Umbilical cord (tissue), 2 donors: Measurements from ENCODE around the gene DIP2A. TPM values are rescaled to one million over a fixed set of nuclear protein-coding genes. Genes with fewer than 3 reads are reported as not detected.

Source experiments
- DNase-seq: peaks from one replicate; pipeline ENCODE4 v3.0.0-alpha.2; 2015; ENCODE audit warnings: low spot score
- total RNA-seq: library from RNA; depleted of rRNA; stranded (reverse); fragments of >200 nt; gene quantifications from one replicate; pipeline ENCODE4 v1.2.3, GENCODE V29; 2014; ENCODE audit warnings: low replicate concordance; ENCODE audit not compliant: insufficient read depth

The DIP2A gene
- total RNA-seq, 1 donor from 2014 or later: 29.1 TPM

GRCh38 chr21:46597031-46597430 lies 138.3 kb downstream of the DIP2A start:
- DNase-seq: no peak

- DNase-seq: no peak
These were observed 139.2 kb downstream of the DIP2A start for GRCh38 chr21:46597896-46598343.

GRCh38 chr21:46598581-46599572 lies 140.2 kb downstream of the DIP2A start:
- peak; percentile 95 for DNase-seq

DNA sequence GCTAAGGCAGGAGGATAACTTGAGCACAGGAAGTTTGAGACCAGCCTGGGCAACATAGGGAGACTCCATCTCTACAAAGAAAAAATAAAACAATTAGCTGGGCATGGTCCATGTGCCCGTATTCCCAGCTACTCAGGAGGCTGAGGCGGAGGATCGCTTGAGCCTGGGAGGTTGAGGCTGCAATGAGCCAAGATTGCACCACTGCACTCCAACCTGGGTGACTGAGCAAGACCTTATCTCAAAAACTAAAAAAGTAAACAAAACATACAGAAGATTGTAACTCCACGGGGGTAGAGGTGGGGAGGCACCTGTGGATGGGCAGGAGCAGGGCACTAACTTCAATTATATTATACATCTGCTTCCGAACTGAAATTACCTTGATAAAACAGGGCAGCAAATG lies 141.6 kb downstream of the DIP2A start:
- no peak for DNase-seq

- DNase-seq: no peak
These were observed 142.3 kb downstream of the DIP2A start for GRCh38 chr21:46600978-46601377.

GRCh38 chr21:46603228-46603627 lies 144.5 kb downstream of the DIP2A start:
- no peak for DNase-seq

GRCh38 chr21:46604329-46604974 lies 145.8 kb downstream of the DIP2A start:
- DNase-seq: no peak

DNA sequence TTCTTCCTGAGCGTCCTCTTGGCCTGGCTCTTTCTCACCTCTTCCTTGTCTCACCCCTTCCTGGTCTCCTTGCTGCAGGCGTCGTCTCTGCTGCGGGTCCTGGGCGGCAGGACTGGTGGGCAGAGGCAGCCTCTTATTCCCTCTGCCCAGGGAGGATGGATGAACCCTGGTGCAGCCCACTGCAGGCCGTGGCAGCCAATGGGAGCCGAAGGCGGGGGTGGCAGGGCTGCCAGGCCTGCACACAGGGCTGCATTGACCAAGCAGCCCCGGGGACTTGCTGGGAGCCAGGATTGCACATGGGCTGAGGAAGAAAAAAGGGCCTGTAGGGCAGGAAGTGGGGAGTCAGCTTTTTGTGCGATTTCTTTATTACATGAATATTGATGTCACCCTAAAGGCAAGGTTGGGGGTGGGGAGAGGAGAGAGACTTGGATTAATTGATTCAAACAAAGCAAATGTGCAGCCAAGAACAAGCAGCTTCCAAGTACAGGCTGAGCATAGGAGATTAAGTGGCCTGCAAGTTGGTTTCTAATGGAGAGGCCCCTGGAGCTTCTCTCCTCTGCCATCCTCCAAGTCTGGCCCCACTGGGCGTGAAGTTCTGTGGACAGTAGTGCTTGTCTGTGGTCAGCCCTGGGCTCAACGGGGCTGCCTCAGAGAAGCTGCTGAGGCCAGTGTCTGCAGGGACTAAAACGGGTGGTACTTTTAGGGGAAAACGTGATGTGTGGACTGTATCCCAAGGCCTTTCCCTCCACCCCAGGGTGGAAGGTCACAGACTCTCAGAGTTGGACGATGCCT lies 146.5 kb downstream of the DIP2A start, which contains the start of gene S100B:
TSS of gene S100B (minus strand) at position 108 of the 792 bp plus-strand sequence. CDS start 2,667 bp downstream, outside the sequence.
- DNase-seq: no peak

GRCh38 chr21:46605767-46606426 lies 147.2 kb downstream of the DIP2A start:
- DNase-seq: peak; percentile 14

GRCh38 chr21:46606427-46606813 lies 147.7 kb downstream of the DIP2A start:
- DNase-seq: no peak

DNA sequence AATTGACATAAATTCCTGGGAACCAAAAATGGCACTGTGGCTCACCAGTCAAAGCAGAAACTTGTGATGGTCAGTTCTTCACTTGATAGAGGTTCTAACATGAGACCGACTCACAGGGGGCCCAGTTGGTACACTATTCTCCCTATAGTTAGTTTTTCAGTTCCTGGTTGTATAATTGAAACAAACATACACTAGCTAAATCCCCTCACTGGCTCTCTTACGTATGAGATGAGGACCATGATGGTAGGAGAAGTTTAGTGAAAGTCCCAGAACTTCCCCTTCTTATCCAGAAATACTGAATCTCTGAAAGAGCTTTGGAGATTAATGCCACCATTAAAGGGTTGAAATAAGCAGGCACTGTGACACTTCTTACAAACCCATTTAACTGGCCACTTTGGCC lies 148.9 kb downstream of the DIP2A start:
- DNase-seq: no peak

DNA sequence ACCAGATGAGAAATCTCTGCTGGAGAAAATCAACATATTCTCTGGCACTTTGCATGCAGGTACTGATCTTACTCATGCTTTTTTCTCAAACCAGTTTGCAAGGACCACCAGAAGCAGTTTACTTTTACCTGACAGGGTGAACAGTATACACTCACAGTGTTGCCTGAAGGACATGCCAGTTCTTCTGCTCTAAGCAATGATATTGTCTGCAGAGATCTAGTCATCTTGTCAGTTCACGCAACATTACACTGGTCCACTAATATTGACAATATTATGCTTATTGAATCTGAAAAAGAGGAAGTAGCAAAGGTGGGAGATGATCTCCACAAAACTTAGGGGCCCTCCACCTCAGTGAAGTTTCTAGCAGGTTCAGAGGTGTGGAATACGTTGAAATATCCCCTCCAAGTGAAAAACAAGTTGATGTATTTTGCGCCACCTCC lies 150.0 kb downstream of the DIP2A start:
- DNase-seq: no peak

- DNase-seq: no peak
These were observed 151.5 kb downstream of the DIP2A start for GRCh38 chr21:46610018-46610701.

DNA sequence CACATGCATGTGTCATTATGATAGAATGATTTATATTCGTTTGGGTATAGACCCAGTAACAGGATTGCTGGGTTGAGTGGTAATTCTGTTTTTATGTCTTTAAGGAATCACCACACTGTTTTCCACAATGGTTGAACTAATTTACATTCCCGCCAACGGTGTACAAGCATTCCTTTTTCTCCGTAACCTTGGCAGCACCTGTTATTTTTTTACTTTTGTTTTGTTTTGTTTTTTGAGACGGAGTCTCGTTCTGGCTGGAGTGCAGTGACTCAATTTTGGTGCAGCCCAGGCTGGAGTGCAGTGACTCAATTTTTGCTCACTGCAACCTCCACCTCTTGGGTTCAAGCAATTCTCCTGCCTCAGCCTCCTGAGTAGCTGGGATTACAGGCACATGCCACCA lies 154.7 kb downstream of the DIP2A start:
- no peak for DNase-seq

DNA sequence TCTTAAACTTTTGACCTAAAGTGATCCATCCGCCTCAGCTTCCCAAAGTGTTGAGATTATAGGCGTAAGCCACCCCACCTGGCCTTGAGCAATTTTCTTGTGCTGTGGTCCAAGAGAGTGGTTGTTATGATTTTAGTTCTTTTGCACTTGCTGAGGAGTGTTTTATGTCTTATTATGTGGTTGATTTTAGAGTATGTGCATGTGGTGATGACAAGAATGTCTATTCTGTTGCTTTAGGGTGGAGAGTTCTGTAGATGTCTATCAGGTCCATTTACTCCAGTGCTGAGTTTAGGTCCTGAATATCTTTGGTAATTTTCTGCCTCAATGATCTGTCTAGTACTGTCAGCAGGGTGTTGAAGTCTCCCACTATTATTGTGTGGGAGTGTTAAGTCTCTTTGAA lies 157.4 kb downstream of the DIP2A start:
- no peak for DNase-seq

DNA sequence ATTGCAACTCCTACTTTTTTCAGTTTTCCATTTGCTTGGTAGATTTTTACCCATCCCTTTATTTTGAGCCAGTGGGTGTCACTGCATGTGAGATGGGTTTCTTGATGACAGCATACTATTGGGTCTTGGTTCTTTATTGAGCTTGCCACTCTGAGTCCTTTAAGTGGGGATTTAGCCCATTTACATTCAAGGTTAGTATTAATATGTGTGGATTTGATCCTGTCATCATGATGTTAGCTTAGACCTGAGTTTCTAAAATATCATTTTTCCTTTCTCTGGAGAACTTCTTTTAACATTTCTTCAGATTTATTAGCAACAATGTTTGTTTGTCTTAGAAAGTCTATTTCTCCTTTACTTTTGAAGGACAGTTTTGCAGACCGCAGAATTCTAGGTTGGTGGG lies 158.0 kb downstream of the DIP2A start:
- no peak for DNase-seq

DNA sequence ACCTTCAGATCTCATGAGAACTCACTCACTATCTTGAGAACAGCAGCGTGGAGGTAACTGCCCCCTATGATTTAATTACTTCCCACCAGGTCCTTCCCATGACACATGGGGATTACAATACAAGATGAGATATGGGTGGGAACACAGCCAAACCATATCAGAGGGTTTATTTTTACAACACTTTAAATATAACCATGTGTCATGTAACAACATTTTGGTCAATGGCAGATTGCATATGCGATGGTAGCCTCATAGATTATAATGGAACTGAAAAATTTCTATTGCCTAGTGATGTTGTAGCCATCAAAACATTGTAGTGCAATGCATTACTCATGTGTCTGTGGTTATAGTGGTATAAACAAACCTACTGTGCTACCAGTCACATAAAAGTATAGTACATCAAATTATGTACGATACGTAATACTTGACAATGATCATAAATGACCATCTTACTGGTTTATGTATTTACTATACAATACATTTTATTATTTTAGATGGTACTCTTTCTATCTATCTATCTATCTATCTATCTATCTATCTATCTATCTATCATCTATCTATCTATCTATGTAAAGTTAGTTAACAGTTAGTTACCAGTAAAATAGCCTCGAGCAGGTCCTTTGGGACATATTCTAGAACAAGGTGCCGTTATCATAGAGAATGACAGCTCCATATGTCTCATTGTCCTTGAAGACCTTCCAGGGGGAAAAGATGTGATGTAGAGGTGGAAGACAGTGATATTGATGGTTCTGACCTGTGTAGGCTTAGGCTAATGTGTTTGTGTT lies 158.8 kb downstream of the DIP2A start:
- DNase-seq: no peak

- DNase-seq: no peak
These were observed 160.2 kb downstream of the DIP2A start for GRCh38 chr21:46618738-46619379.
